K562 (cell line): Measurements from ENCODE around the gene MICAL1. TPM values are rescaled to one million over a fixed set of nuclear protein-coding genes. Genes with fewer than 3 reads are reported as not detected.

Experiments used
- ATAC-seq: fragments of 200-7000 bp; cut with Tn5 transposase; 3 replicates; pipeline ENCODE4 v1.9.1; 2020; ENCODE audit warnings: moderate library complexity
- BruUV-seq: library from RNA; stranded (reverse); fragments of 400-500 nt; replicated peaks from 2 replicates; lab custom pipeline; 2021; lab: Mats Ljungman, UMichigan
- CTCF ChIA-PET: fragments of 300-600 bp; formaldehyde crosslinking; extraction: SDS; loops from one replicate; lab custom pipeline; 2021; ENCODE audit warnings: low intra/inter-chr PET ratio; lab: Yijun Ruan, JAX
- POLR2A ChIA-PET: fragments of 300-600, 350-650 bp; sonication (Branson Sonifier 250); formaldehyde crosslinking; extraction: SDS; loops from one replicate; lab custom pipeline; 2021; ENCODE audit warnings: antibody characterized with exemption, inconsistent platforms; lab: Yijun Ruan, JAX
- DNase-seq, 4 experiments: peaks; one replicate each; pipeline versions ENCODE4 v3.0.0 to v3.0.0-alpha.2; 2011 to 2018; ENCODE audit warnings: low spot score in 3 of 4, mixed read lengths in 3 of 4; ENCODE audit errors: extremely low read depth in 1 of 4
- FAIRE-seq: peaks from 2 replicates; lab custom pipeline; 2011; peaks lifted over from hg19 to GRCh38; lab: Jason Lieb, UNC
- H2AFZ ChIP-seq: 2 replicates; pipeline ENCODE4 v1.6.0; 2011; ENCODE audit warnings: low read depth, low read length, control low read depth, inconsistent platforms
- H3K27ac ChIP-seq: fragments of 200-600 bp; 3 replicates; pipeline ENCODE4 v1.8.0; 2011; ENCODE audit warnings: low read depth, mild to moderate bottlenecking, control low read depth, inconsistent platforms, low read length, moderate library complexity, mixed read lengths; ENCODE audit errors: extremely low read depth
- H3K27me3 ChIP-seq, 2 experiments: fragments of 300-600 bp in 1 of 2; 2 replicates in 1 of 2; 3 replicates in 1 of 2; pipeline versions ENCODE4 v1.6.0 to v1.8.0; 2011; ENCODE audit warnings: inconsistent platforms in 2 of 2, low read length in 2 of 2, mild to moderate bottlenecking in 1 of 2, mixed read lengths in 1 of 2, moderate library complexity in 1 of 2; ENCODE audit not compliant: control insufficient read depth in 2 of 2, insufficient read depth in 2 of 2
- H3K36me3 ChIP-seq: fragments of 300-600 bp; 3 replicates; pipeline ENCODE4 v1.8.0; 2011; ENCODE audit warnings: mild to moderate bottlenecking, low read length, inconsistent platforms; ENCODE audit not compliant: control insufficient read depth, insufficient read depth
- H3K4me1 ChIP-seq, 2 experiments: fragments of 200-600 bp in 1 of 2; replicated peaks in 1 of 2; 2 replicates in 1 of 2; 3 replicates in 1 of 2; pipeline versions ENCODE4 v1.5.1 to v1.8.0; 2011; ENCODE audit warnings: inconsistent platforms in 2 of 2, low read length in 2 of 2, mild to moderate bottlenecking in 1 of 2, mixed read lengths in 1 of 2, moderate library complexity in 1 of 2; ENCODE audit not compliant: control insufficient read depth in 2 of 2, insufficient read depth in 2 of 2
- H3K4me2 ChIP-seq: 2 replicates; pipeline ENCODE4 v1.6.1; 2011; ENCODE audit warnings: low read length, control low read depth, inconsistent platforms, mixed read lengths; ENCODE audit not compliant: insufficient read depth
- H3K4me3 ChIP-seq: fragments of 200-600 bp; sonication (generic), shearing (Covaris generic); 2 replicates; pipeline ENCODE4 v1.5.1; 2016; ENCODE audit warnings: control low read depth, inconsistent platforms
- H3K79me2 ChIP-seq: fragments of 200-600 bp; 3 replicates; pipeline ENCODE4 v1.8.0; 2011; ENCODE audit warnings: low read length, inconsistent platforms; ENCODE audit not compliant: control insufficient read depth, insufficient read depth
- H3K9ac ChIP-seq, 2 experiments: 2 replicates each; pipeline versions ENCODE4 v1.6.0 to v1.6.1; 2011; ENCODE audit warnings: low read depth in 2 of 2, low read length in 2 of 2, control low read depth in 1 of 2, inconsistent platforms in 1 of 2, mild to moderate bottlenecking in 1 of 2, mixed read lengths in 1 of 2; ENCODE audit not compliant: insufficient read depth in 1 of 2
- H3K9me1 ChIP-seq: one replicate; pipeline ENCODE4 v1.6.0; 2011; ENCODE audit warnings: inconsistent platforms, mild to moderate bottlenecking, low read length, moderate library complexity; ENCODE audit not compliant: control insufficient read depth, insufficient read depth
- H3K9me3 ChIP-seq: replicated peaks from 2 replicates; pipeline ENCODE4 v1.5.1; 2011; ENCODE audit warnings: low read depth, low read length, inconsistent platforms; ENCODE audit not compliant: control insufficient read depth, insufficient read depth
- H4K20me1 ChIP-seq: replicated peaks from 2 replicates; pipeline ENCODE4 v1.6.1; 2011; ENCODE audit warnings: low read length, inconsistent platforms, mixed read lengths; ENCODE audit not compliant: control insufficient read depth, insufficient read depth
- CBX5 ChIP-seq: IDR thresholded peaks from 2 replicates; pipeline ENCODE4 v1.6.1; 2014; ENCODE audit warnings: low read depth, borderline replicate concordance
- CCNT2 ChIP-seq: IDR thresholded peaks from 2 replicates; pipeline ENCODE4 v1.6.1; 2011; ENCODE audit warnings: borderline replicate concordance, low read depth, mild to moderate bottlenecking, moderate library complexity, mixed read lengths, low read length; ENCODE audit not compliant: insufficient read length; ENCODE audit errors: extremely low read depth
- CREBBP ChIP-seq: IDR thresholded peaks from one replicate; pipeline ENCODE4 v1.6.1; 2012; ENCODE audit warnings: low read depth, mild to moderate bottlenecking, control low read depth, inconsistent platforms, low read length
- ETS1 ChIP-seq: conservative IDR thresholded peaks from 2 replicates; pipeline ENCODE4 v1.6.1; 2011; ENCODE audit warnings: low read depth, mild to moderate bottlenecking, low read length; ENCODE audit not compliant: control insufficient read depth
- NONO ChIP-seq, 2 experiments: fragments of 200-400 bp in 1 of 2; fragments of 450-650 bp in 1 of 2; formaldehyde crosslinking in 1 of 2; IDR thresholded peaks; 2 replicates each; pipeline ENCODE4 v1.6.1; 2017; ENCODE audit warnings: low read depth in 2 of 2, mild to moderate bottlenecking in 2 of 2, moderate library complexity in 2 of 2, low read length in 1 of 2
- PHF8 ChIP-seq: fragments of 200-600 bp; sonication (generic); IDR thresholded peaks from 2 replicates; pipeline ENCODE4 v1.6.1; 2012; ENCODE audit warnings: mixed run types, mild to moderate bottlenecking, inconsistent platforms, low read length, moderate library complexity, borderline replicate concordance
- PTTG1 ChIP-seq: fragments of 450-650 bp; IDR thresholded peaks from 2 replicates; pipeline ENCODE4 v1.6.1; 2016; ENCODE audit warnings: low read depth, mild to moderate bottlenecking, missing genetic modification characterization, missing compliant biosample characterization
- THRB ChIP-seq: fragments of 450-650 bp; formaldehyde crosslinking; conservative IDR thresholded peaks from 2 replicates; pipeline ENCODE4 v1.4.0; 2022; ENCODE audit warnings: mild to moderate bottlenecking, missing genetic modification characterization
- USF2 ChIP-seq: sonication (generic); formaldehyde crosslinking; IDR thresholded peaks from 2 replicates; pipeline ENCODE4 v1.5.0; 2020; ENCODE audit warnings: missing genetic modification reagents
- VEZF1 ChIP-seq: fragments of 200-800 bp; sonication (Bioruptor generic); IDR thresholded peaks from 2 replicates; pipeline ENCODE4 v1.6.1; 2017; ENCODE audit warnings: missing genetic modification characterization, missing compliant biosample characterization
- ZFPM2 ChIP-seq: fragments of 250-450 bp; sonication (Bioruptor Pico); IDR thresholded peaks from 2 replicates; pipeline ENCODE4 v1.5.1; 2022; ENCODE audit warnings: mild to moderate bottlenecking
- ZNF511 ChIP-seq: sonication (generic); formaldehyde crosslinking; IDR thresholded peaks from 2 replicates; pipeline ENCODE4 v1.8.0; 2022; ENCODE audit warnings: mild to moderate bottlenecking, missing genetic modification reagents
- ZSCAN29 ChIP-seq: fragments of 450-650 bp; IDR thresholded peaks from 2 replicates; pipeline ENCODE4 v1.6.1; 2017
- WGBS: fragments of 100-300 bp; shearing (Covaris generic); methylation state at CpG from one replicate; pipeline ENCODE4 v1.1.6; 2016; ENCODE audit warnings: low coverage, mixed read lengths; ENCODE audit not compliant: insufficient coverage; ENCODE audit errors: missing lambda C conversion rate; 5-methylcytosine and 5-hydroxymethylcytosine counted together
- in situ Hi-C: fragments of 300-500 bp; cut with MboI; formaldehyde crosslinking; loops from 4 replicates; pipeline ENCODE4 v1.15.0; 2018; ENCODE audit warnings: inconsistent platforms, mixed read lengths
- intact Hi-C: fragments of 100-400 bp; cut with micrococcal nuclease; formaldehyde crosslinking; loops from 2 replicates; pipeline ENCODE4 v1.14.2; 2022
- polyA plus RNA-seq, 8 experiments: library from polyadenylated mRNA; depleted of rRNA in 4 of 8; stranded (reverse) in 5 of 8; unstranded in 3 of 8; fragments of >200 nt; fragmentation: Nextera tagmentation in 2 of 8; fragmentation: Illumina TruSeq in 1 of 8; extraction: Ambion mirVana in 2 of 8; extraction: Trizol in 1 of 8; gene quantifications; 2 replicates each; pipeline versions ENCODE4 v1.2.1 to v1.2.3, GENCODE V29; 2011 to 2014; ENCODE audit warnings: inconsistent platforms in 1 of 8, missing spikeins in 1 of 8
- total RNA-seq, 7 experiments: library from RNA; depleted of rRNA in 6 of 7; stranded (reverse); fragments of >200 nt in 6 of 7; fragmentation: Illumina TruSeq in 2 of 7; extraction: Trizol in 2 of 7; gene quantifications; 2 replicates each; pipeline versions ENCODE4 v1.2.1 to v1.2.3, GENCODE V29; 2011 to 2021; ENCODE audit warnings: low replicate concordance in 1 of 7

The MICAL1 gene
- total and polyA plus RNA-seq, 9 of the 15 experiments (the other 6 are each of a cell fraction or from before 2014, with no cell fraction given) = 0.07 to 15.2 (median 7.0) TPM

GRCh38 chr6:109482905-109483734, 27.5 kb upstream of the MICAL1 start, which contains the start of gene ZBTB24:
TSS of gene ZBTB24 (minus strand) at chr6:109483219. CDS start at chr6:109482026, 1,193 bp downstream.
- in situ Hi-C loops = no loop called here
- ChIA-PET CTCF (interaction anchor here (0.7 kb wide), 1 partner anchor 175 kb away, joined by 3 read pairs; no protein-coding TSS in a partner anchor), POLR2A (interaction anchor here (1.2 to 1.4 kb wide), 5 partner anchors 8 to 38 kb away, joined by 3 to 7 read pairs (median 6); partner anchors contain the start of gene MICAL1)
- peaks cover 33% of the 10 kb centered on the region for H3K36me3 ChIP-seq
- no peaks in the 10 kb centered on the region for H3K9me3 ChIP-seq
- no peaks in the 10 kb centered on the region for H3K9me1 ChIP-seq
- no TSS peak for BruUV-seq
- H3K4me2 ChIP-seq = peak within 1 kb of the TSS; percentile 88
- FAIRE-seq (no peak), ATAC-seq (peak; percentile 93), DNase-seq (peak; percentile 94 to 97 (median 97))
- H3K79me2 ChIP-seq = peaks cover 47% of the 10 kb centered on the region
- intact Hi-C loops = no loop called here
- H3K9ac ChIP-seq = peak within 1 kb of the TSS; percentile 71 to 95
- peak within 1 kb of the TSS; percentile 85 for H3K4me3 ChIP-seq
- H3K27ac ChIP-seq = peak within 1 kb of the TSS; percentile 81
- H2AFZ ChIP-seq = peak within 1 kb of the TSS; percentile 98
- WGBS = under 1% methylated on average over 46 of the region's 97 CpGs
- H4K20me1 ChIP-seq = no peaks in the 10 kb centered on the region
- no peaks in the 10 kb centered on the region for H3K27me3 ChIP-seq
- H3K4me1 ChIP-seq = peaks cover 22 to 29% of the 10 kb centered on the region in 2 experiments
- TF ChIP-seq NONO (IDR thresholded peaks at IDR 0.05; ENCODE audit: low read depth in 2 of 2, low read length in 1 of 2) = peak; percentile 51 to 84; a peak in 2 of 4 replicates
- peak; percentile 92 for TF ChIP-seq USF2 (CRISPR knock-in tag)
- no peak for TF ChIP-seq PTTG1 (tag)
- peak; percentile 94 for TF ChIP-seq VEZF1
- TF ChIP-seq ZSCAN29 = no peak
- TF ChIP-seq ZNF511 (CRISPR knock-in tag) = peak; percentile 44; the same call in 1 of the 2 replicates
- TF ChIP-seq PHF8 = peak; percentile 88
- no peak for TF ChIP-seq CREBBP
- no peak for TF ChIP-seq THRB (CRISPR knock-in tag)
- TF ChIP-seq ETS1 = 0 out of 2 replicates have a peak, but pooled peaks have one; percentile 60
- no peak for TF ChIP-seq ZFPM2
- TF ChIP-seq CBX5 = no peak
- TF ChIP-seq CCNT2 = peak; percentile 60
